ENCODE measurements around the gene SARDH.

The SARDH gene

GRCh38 chr9:133672503-133673257, 65.5 kb downstream of the SARDH start:
- no peak for DNase-seq (ENCODE audit: low read depth in 1 of 2, low spot score in 1 of 2)

GRCh38 chr9:133671371-133671770, 66.8 kb downstream of the SARDH start:
- no peak for DNase-seq (ENCODE audit: low read depth in 1 of 2, low spot score in 1 of 2)

DNA sequence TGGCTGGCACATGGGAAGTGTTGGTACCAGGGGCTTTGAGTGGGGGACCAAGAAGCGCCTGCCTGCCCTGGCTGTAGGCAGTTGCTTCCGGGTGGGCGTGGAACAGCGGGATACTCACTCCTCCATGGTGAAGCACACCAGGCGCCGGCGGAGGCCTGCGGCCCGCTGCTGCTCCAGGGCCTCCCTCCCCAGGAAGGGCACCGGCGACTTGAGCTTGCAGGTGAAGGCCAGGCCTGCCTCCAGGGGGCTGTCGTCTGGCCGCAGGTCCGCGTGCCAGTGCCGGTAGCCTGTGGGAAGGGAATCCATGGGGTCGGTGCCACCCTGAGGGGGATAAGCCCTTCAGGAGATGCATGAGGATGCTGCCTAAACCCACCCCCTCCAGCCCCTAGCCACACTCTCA, 67.7 kb downstream of the SARDH start:
- no peak for DNase-seq (ENCODE audit: low read depth in 1 of 2, low spot score in 1 of 2)

DNA sequence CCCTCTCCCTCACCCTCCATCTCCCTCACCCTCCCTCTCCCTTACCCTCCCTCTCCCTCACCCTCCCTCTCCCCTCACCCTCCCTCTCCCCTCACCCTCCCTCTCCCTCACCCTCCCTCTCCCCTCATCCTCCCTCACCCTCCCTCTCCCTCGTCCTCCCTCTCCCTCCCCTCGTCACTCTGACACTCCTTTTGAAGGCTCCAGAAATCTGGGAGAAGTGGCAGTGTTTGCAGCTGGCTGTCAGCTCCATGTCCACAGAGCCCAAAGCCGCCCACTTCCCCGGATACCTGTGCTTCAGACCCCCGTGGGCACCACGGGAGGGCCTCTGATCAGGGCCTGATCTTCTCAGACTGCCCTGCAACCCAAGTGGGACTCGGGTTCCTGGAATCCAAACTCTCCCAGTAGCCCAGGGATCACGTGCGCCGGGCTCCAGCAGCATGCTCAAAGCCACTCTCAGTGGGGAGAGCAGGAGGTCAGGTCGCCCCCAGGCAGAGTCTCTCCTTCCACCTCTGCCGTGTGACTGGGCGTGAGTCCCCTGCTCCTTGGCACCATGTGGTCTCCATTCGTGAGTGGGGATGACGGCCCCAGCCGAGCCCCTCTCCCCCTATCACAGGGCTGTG, 68.9 kb downstream of the SARDH start:
- DNase-seq (ENCODE audit: low read depth in 1 of 2, low spot score in 1 of 2): no peak

GRCh38 chr9:133667759-133668450, 70.2 kb downstream of the SARDH start:
- no peak for DNase-seq (ENCODE audit: low read depth in 1 of 2, low spot score in 1 of 2)

- DNase-seq (ENCODE audit: low read depth in 1 of 2, low spot score in 1 of 2): no peak
These were observed 71.3 kb downstream of the SARDH start for GRCh38 chr9:133666845-133667244.

DNA sequence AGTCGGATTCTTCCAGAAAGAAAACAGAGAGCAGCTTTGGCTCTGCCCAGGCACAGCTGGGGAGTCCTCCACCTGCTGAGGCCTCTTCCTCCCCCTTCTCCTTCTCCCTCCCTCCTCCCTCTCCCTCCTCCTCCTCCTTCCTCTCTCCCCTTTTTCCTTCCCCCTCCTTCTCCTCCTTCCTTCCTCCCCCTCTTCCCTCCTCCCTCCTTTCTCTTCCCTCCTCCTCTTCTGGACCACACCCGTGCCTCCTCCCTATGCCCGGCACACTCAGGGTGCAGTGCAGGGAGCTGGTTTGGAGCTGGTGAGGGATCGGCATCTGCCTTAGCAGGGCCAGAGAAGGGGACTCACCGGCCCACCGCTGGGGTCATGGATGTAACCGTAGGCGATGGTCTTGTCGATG, 71.8 kb downstream of the SARDH start:
- DNase-seq (ENCODE audit: low read depth in 1 of 2, low spot score in 1 of 2): no peak

DNA sequence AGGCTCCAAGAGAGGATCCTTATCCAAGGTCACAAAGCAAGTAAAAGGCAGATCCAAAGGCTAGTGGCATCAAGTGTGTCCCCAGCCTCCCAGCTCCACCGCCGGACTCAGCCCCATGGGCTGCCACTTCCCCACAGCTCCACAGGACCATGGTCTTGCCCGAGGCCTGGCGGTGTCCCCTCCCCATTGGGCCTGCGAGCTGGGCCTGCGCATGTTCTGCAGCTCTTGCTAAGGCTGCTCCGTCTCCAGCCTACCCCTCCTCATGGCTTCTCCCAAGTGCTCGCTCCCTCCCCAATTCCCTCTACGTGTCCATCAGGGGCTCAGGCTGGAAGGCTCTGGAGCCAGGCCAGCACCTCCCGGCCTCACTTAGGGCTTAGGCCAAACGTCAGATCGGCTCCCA, 72.6 kb downstream of the SARDH start:
- DNase-seq (ENCODE audit: low read depth in 1 of 2, low spot score in 1 of 2): no peak

DNA sequence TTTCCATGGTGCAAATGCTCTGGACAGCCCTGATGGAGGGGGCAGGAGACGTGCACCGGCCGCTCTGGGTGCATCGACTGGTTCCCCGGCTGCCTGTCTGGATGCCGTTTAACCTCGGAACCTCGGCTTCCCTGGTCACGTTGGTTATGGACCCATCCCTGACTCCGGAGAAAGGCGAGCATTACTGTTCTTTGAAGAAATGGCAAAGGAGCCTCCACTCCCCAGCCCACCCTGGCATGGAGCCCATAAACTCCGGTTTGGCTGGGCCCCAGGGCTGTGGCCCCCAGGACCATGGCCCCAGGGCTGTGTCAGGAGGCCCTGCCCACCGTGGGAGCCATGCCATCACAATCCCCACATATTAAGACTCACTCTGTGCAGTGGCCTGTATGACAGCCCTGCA, 73.1 kb downstream of the SARDH start:
- DNase-seq (ENCODE audit: low read depth in 1 of 2, low spot score in 1 of 2): no peak

DNA sequence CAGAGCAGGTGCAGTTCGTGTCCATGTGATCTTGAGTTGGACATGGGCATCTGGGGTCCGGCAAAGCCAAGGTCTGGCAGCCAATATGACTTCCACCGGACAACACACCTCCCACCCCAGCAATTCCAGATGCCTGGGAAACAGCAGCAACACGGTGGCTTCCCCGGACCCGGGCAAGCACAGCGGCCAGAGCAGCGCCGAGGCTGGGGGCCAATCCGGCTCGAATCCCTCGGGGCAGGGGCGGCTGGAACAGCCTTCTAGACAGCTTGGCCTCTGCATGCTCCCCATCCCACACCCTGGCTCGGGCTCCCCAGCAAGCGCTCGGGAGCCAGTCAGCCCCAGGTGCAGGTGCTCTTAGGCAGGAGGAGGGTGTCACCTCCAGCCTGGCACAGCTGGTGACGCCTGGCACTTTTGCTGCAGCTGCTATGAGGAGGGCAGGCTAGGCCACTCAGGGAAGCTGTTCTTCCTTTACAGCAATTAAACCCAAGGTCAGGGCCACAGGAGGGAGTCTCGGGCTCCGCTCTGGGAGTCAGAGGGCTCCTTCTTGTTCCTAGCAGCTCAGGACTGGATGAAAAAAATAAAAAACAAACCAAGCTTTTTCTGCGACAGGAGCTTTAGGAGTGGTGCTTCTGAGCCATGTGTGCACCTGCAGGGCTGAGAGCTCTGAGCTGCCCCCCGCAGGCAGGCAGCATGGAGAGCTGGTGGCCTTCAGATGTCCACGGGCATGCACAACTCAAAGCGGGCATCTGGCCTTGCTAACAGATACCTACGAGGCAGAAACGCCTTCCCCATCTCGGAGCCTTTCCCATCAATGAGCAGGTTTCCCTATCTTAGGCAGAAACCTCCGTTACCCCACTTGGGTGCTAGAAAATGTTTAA, 73.7 kb downstream of the SARDH start:
- no peak for DNase-seq (ENCODE audit: low read depth in 1 of 2, low spot score in 1 of 2)

GRCh38 chr9:133661846-133662540, 76.2 kb downstream of the SARDH start:
- no peak for DNase-seq (ENCODE audit: low read depth in 1 of 2, low spot score in 1 of 2)

GRCh38 chr9:133659516-133659915, 78.6 kb downstream of the SARDH start:
- DNase-seq (ENCODE audit: low read depth in 1 of 2, low spot score in 1 of 2): no peak

- no peak for DNase-seq (ENCODE audit: low read depth in 1 of 2, low spot score in 1 of 2)
These were observed 79.4 kb downstream of the SARDH start for GRCh38 chr9:133658442-133659431.

DNA sequence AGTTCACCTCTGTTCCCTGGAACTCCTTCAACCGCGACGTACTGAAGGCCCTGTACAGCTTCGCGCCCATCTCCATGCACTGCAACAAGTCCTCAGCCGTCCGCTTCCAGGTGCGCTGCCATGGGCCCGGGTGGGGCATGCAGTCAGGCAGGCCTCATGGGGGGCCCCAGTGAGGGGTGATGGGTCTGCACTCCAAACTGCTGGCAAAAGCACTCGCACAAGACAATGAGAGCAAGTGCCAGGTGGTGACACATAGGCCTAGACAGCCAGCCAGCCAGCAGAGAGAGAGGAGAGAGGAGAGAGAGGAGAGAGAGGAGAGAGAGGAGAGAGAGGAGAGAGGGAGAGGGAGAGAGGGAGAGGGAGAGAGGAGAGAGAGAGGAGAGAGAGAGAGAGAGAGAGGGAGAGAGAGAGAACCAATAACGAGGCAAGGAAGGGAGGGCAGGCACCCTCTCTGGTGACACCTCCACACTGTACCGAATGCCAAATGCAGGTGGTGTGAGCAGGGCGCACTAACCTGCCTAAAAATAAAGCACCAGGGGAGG, 81.0 kb downstream of the SARDH start:
- DNase-seq (ENCODE audit: low read depth in 1 of 2, low spot score in 1 of 2): no peak

- peak; percentile 16 to 31 for DNase-seq (ENCODE audit: low read depth in 1 of 2, low spot score in 1 of 2)
These were observed 81.7 kb downstream of the SARDH start for GRCh38 chr9:133656211-133657119.

DNA sequence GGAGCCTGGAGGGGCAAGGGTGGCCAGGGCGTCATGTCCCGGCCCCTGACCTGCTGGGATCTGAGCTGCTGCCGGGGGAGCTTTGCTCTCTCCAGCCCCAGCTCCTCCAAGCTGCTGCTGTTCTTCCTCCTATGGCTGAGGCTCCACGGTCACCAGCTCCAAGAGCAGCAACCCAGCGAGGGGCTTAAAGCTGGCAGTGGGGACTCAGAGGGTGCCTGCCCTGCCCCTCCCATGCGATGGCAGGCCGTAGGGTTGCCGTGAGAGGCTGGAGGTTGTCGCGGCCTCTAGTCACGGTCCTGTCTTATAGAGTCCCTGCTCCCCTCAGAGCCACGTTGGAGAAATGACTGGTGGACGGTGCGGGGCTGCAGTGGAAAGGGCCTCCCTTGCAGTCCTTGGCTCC, 82.5 kb downstream of the SARDH start:
- no peak for DNase-seq (ENCODE audit: low read depth in 1 of 2, low spot score in 1 of 2)

- DNase-seq (ENCODE audit: low read depth in 1 of 2, low spot score in 1 of 2): no peak
These were observed 83.2 kb downstream of the SARDH start for GRCh38 chr9:133654736-133655657.

Measured in stimulated activated CD4-positive, alpha-beta T cell treated with anti-CD3 and anti-CD28 coated beads, Interleukin-15, amount 100 ng/mL, for 1 hour (primary cell).